Peyer's patch (tissue), 4 donors: Measurements from ENCODE around the gene LRCOL1. TPM values are rescaled to one million over a fixed set of nuclear protein-coding genes. Genes with fewer than 3 reads are reported as not detected.

Source experiments
- DNase-seq, 3 donors: peaks; one replicate each; pipeline ENCODE4 v3.0.0-alpha.2; 2017 to 2019
- H3K27ac ChIP-seq, 4 donors: fragments of 200-600 bp; sonication (generic); one replicate each; pipeline ENCODE4 v1.5.1; 2016 to 2019
- H3K27me3 ChIP-seq, 2 donors: fragments of 200-600 bp; sonication (generic); one replicate each; pipeline ENCODE4 v1.5.1; 2019
- H3K36me3 ChIP-seq, 3 donors: fragments of 200-600 bp; sonication (generic); one replicate each; pipeline ENCODE4 v1.5.1; 2016 to 2019
- H3K4me1 ChIP-seq, 4 donors: fragments of 200-600 bp; sonication (generic); one replicate each; pipeline ENCODE4 v1.5.1; 2016 to 2019
- H3K4me3 ChIP-seq, 4 donors: fragments of 200-600 bp; sonication (generic); 1 replicate in 3 of 4; 2 replicates in 1 of 4; pipeline ENCODE4 v1.5.1; 2016 to 2019; ENCODE audit warnings: mild to moderate bottlenecking in 1 of 4
- H3K9me3 ChIP-seq, 4 donors: fragments of 200-600 bp; sonication (generic); one replicate each; pipeline ENCODE4 v1.5.1; 2016 to 2019; ENCODE audit warnings: mild to moderate bottlenecking in 1 of 4
- POLR2A ChIP-seq, 2 donors: fragments of 450-650 bp; IDR thresholded peaks; one replicate each; pipeline ENCODE4 v1.5.1; 2017; ENCODE audit warnings: antibody characterized with exemption in 2 of 2, mild to moderate bottlenecking in 2 of 2, moderate library complexity in 2 of 2
- total RNA-seq, 4 donors: library from RNA; depleted of rRNA; stranded (reverse); fragments of >200 nt; gene quantifications; one replicate each; pipeline ENCODE4 v1.1.0, GENCODE V29; 2016
- TF ChIP-seq, protein P1 (sequence below), 6 experiments: fragments of 450-650 bp in 4 of 6; fragments of 200-600 bp in 2 of 6; sonication (generic) in 1 of 6; IDR thresholded peaks; one replicate each; pipeline ENCODE4 v1.5.1; 2017 to 2019; ENCODE audit warnings: antibody characterized with exemption in 6 of 6, mild to moderate bottlenecking in 3 of 6, moderate library complexity in 1 of 6

The LRCOL1 gene
- total RNA-seq, 4 donors from 2014 or later, result not detected

GRCh38 chr12:132615579-132616038, 5.2 kb upstream of the LRCOL1 start:
- TF ChIP-seq, protein P1, sequence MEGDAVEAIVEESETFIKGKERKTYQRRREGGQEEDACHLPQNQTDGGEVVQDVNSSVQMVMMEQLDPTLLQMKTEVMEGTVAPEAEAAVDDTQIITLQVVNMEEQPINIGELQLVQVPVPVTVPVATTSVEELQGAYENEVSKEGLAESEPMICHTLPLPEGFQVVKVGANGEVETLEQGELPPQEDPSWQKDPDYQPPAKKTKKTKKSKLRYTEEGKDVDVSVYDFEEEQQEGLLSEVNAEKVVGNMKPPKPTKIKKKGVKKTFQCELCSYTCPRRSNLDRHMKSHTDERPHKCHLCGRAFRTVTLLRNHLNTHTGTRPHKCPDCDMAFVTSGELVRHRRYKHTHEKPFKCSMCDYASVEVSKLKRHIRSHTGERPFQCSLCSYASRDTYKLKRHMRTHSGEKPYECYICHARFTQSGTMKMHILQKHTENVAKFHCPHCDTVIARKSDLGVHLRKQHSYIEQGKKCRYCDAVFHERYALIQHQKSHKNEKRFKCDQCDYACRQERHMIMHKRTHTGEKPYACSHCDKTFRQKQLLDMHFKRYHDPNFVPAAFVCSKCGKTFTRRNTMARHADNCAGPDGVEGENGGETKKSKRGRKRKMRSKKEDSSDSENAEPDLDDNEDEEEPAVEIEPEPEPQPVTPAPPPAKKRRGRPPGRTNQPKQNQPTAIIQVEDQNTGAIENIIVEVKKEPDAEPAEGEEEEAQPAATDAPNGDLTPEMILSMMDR (IDR thresholded peaks at IDR 0.05), result no peak
- no peak for TF ChIP-seq POLR2A (IDR thresholded peaks at IDR 0.05)
- H3K9me3 ChIP-seq, result peaks cover 0 to 13% (median 7%) of the 10 kb centered on the region in 4 donors
- H3K27me3 ChIP-seq, result peaks cover 0 to 26% of the 10 kb centered on the region in 2 donors
- H3K4me1 ChIP-seq, result peaks cover 0 to 6% (median 0%) of the 10 kb centered on the region in 4 donors
- no peak for DNase-seq
- H3K36me3 ChIP-seq, result no peaks in the 10 kb centered on the region
- no peak overlapping the region for H3K27ac ChIP-seq
- no peak overlapping the region for H3K4me3 ChIP-seq

DNA sequence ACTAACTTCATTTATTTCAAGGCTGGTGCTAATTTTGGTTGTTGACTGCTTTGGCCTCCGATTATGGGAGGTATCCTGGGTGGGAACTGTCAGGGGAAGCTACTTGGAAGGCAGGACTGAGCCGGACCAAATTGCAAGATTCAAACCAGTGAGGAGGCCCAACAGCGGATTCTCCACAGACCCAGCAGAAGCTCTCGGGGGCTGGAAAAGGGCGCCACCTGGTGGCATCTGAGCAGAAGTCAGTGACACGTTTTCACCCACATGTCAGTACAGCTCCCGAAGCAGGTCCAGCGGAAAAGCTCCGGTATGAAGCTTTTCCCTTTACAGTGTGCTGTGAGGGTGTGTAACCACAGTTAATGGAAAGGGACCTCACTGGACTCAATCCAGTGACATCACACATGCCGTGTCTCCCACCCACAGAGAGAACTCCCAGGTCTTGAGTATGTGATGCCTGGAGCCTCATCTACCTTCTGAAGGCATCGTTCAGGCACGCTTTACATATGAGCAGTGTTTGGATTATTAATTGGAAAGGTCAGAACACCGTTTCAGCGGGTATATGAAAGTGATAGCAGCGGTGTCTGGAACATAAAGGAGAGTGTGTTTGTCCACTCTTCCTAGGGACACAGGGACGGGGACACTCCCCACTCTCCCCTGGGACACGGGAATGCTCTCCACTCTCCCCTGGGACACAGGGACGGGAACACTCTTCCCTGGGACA, 4.6 kb upstream of the LRCOL1 start:
- H3K9me3 ChIP-seq, result peaks cover 0 to 13% (median 7%) of the 10 kb centered on the region in 4 donors
- peak; percentile 66 to 90 (median 83) for DNase-seq
- no peak overlapping the region for H3K4me3 ChIP-seq
- peaks cover 0 to 25% of the 10 kb centered on the region in 2 donors for H3K27me3 ChIP-seq
- H3K36me3 ChIP-seq, result no peaks in the 10 kb centered on the region
- no peak overlapping the region for H3K27ac ChIP-seq
- H3K4me1 ChIP-seq, result peaks cover 0 to 6% (median 0%) of the 10 kb centered on the region in 4 donors
- TF ChIP-seq, protein P1 (IDR thresholded peaks at IDR 0.05), result peak; percentile 66 to 95 (median 88)
- TF ChIP-seq POLR2A (IDR thresholded peaks at IDR 0.05), result no peak

GRCh38 chr12:132614029-132614428, 3.6 kb upstream of the LRCOL1 start:
- peaks cover 0 to 13% (median 7%) of the 10 kb centered on the region in 4 donors for H3K9me3 ChIP-seq
- DNase-seq, result no peak
- H3K27me3 ChIP-seq, result peaks cover 0 to 16% of the 10 kb centered on the region in 2 donors
- no peak overlapping the region for H3K27ac ChIP-seq
- H3K36me3 ChIP-seq, result no peaks in the 10 kb centered on the region
- TF ChIP-seq POLR2A (IDR thresholded peaks at IDR 0.05), result no peak
- H3K4me1 ChIP-seq, result peaks cover 0 to 6% (median 0%) of the 10 kb centered on the region in 4 donors
- H3K4me3 ChIP-seq, result no peak overlapping the region

GRCh38 chr12:132611620-132612019, 1.2 kb upstream of the LRCOL1 start:
- Histone ChIP-seq H3K4me3 (no peak overlapping the region), H3K27ac (no peak overlapping the region), H3K36me3 (no peaks in the 10 kb centered on the region), H3K9me3 (peaks cover 0 to 4% (median 1%) of the 10 kb centered on the region in 4 donors), H3K4me1 (no peaks in the 10 kb centered on the region), H3K27me3 (no peaks in the 10 kb centered on the region)
- no peak for DNase-seq
- TF ChIP-seq, protein P1 (IDR thresholded peaks at IDR 0.05), result no peak
- no peak for TF ChIP-seq POLR2A (IDR thresholded peaks at IDR 0.05)

GRCh38 chr12:132610866-132611602, 652 bp upstream of the LRCOL1 start:
- Histone ChIP-seq H3K4me1 (no peaks in the 10 kb centered on the region), H3K4me3 (no peak overlapping the region), H3K27me3 (no peaks in the 10 kb centered on the region), H3K9me3 (no peaks in the 10 kb centered on the region), H3K36me3 (no peaks in the 10 kb centered on the region), H3K27ac (no peak overlapping the region)
- no peak for DNase-seq
- TF ChIP-seq, protein P1 (IDR thresholded peaks at IDR 0.05), result no peak
- no peak for TF ChIP-seq POLR2A (IDR thresholded peaks at IDR 0.05)
